ENCODE results near the gene HLCS.

HLCS gene

GRCh38 chr21:36703626-36704280 lies 262.7 kb downstream of the HLCS start:
- DNase-seq (ENCODE audit: low spot score): no peak

- no peak for DNase-seq (ENCODE audit: low spot score)
Observed at GRCh38 chr21:36703123-36703522, 263.3 kb downstream of the HLCS start.

GRCh38 chr21:36702622-36702968 lies 263.9 kb downstream of the HLCS start:
- no peak for DNase-seq (ENCODE audit: low spot score)

GRCh38 chr21:36701756-36702621 lies 264.5 kb downstream of the HLCS start:
- DNase-seq (ENCODE audit: low spot score): no peak

GRCh38 chr21:36700971-36701755 lies 265.3 kb downstream of the HLCS start:
- no peak for DNase-seq (ENCODE audit: low spot score)
